ENCODE data around the gene CRYL1. TPM values are rescaled to one million over a fixed set of nuclear protein-coding genes. Genes with fewer than 3 reads are reported as not detected.

CRYL1 gene
- total RNA-seq, 1 experiment from 2014 or later = 12.2 TPM

- CTCF ChIA-PET = no interaction called here
- TF ChIP-seq, protein P1, sequence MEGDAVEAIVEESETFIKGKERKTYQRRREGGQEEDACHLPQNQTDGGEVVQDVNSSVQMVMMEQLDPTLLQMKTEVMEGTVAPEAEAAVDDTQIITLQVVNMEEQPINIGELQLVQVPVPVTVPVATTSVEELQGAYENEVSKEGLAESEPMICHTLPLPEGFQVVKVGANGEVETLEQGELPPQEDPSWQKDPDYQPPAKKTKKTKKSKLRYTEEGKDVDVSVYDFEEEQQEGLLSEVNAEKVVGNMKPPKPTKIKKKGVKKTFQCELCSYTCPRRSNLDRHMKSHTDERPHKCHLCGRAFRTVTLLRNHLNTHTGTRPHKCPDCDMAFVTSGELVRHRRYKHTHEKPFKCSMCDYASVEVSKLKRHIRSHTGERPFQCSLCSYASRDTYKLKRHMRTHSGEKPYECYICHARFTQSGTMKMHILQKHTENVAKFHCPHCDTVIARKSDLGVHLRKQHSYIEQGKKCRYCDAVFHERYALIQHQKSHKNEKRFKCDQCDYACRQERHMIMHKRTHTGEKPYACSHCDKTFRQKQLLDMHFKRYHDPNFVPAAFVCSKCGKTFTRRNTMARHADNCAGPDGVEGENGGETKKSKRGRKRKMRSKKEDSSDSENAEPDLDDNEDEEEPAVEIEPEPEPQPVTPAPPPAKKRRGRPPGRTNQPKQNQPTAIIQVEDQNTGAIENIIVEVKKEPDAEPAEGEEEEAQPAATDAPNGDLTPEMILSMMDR (IDR thresholded peaks at IDR 0.05; ENCODE audit: unreplicated experiment) = no peak
- Mint-ChIP-seq H3K4me1 (ENCODE audit: low read depth, unreplicated experiment) (peaks cover 17% of the 10 kb centered on the region), H3K27ac (ENCODE audit: unreplicated experiment) (peak overlapping the region; percentile 58), H3K4me3 (ENCODE audit: low read depth, unreplicated experiment) (no peak overlapping the region), H3K36me3 (ENCODE audit: insufficient read depth, unreplicated experiment) (peaks cover 31% of the 10 kb centered on the region), H3K9me3 (ENCODE audit: low read depth, unreplicated experiment) (peaks cover 7% of the 10 kb centered on the region), H3K27me3 (ENCODE audit: unreplicated experiment) (no peaks in the 10 kb centered on the region)
- BruUV-seq (replicated peaks) = no TSS peak
- intact Hi-C loops (cut with micrococcal nuclease; ENCODE audit: unreplicated experiment) = no loop called here
- DNase-seq = no peak
These were observed 39.6 kb upstream of the CRYL1 start for GRCh38 chr13:20565115-20565736.

DNA sequence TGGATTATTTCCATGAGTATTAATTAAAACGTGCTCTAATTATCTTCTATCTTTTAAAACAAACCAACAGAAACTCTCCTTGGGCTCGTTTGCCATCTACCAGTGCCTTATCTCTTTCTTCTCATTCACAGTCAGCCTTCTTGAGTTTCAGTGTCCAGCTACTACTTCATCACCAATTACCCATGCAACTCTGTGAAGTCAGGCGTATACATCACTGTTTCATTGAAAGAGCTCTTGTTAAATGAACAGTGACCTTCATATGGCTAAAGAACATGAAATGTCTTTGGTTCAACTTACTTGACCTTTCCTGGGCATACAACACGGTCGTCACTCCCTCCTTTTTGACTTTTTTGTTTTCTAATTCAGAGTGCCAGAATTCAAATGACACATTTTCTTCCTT is 36.1 kb upstream of the CRYL1 start:
- H3K27ac Mint-ChIP-seq (ENCODE audit: unreplicated experiment) = peak overlapping the region; percentile 6
- H3K9me3 Mint-ChIP-seq (ENCODE audit: low read depth, unreplicated experiment) = peaks cover 7% of the 10 kb centered on the region
- intact Hi-C loops (cut with micrococcal nuclease; ENCODE audit: unreplicated experiment) = no loop called here
- no peak overlapping the region for H3K4me3 Mint-ChIP-seq (ENCODE audit: low read depth, unreplicated experiment)
- no TSS peak for BruUV-seq (replicated peaks)
- H3K4me1 Mint-ChIP-seq (ENCODE audit: low read depth, unreplicated experiment) = peaks cover 28% of the 10 kb centered on the region
- TF ChIP-seq, protein P1 (IDR thresholded peaks at IDR 0.05; ENCODE audit: unreplicated experiment) = no peak
- peaks cover 14% of the 10 kb centered on the region for H3K36me3 Mint-ChIP-seq (ENCODE audit: insufficient read depth, unreplicated experiment)
- no peaks in the 10 kb centered on the region for H3K27me3 Mint-ChIP-seq (ENCODE audit: unreplicated experiment)
- no peak for DNase-seq
- CTCF ChIA-PET = no interaction called here

- no peak for DNase-seq
- Mint-ChIP-seq H3K27ac (ENCODE audit: unreplicated experiment) (peak overlapping the region; percentile 47), H3K9me3 (ENCODE audit: low read depth, unreplicated experiment) (peaks cover 3% of the 10 kb centered on the region), H3K4me3 (ENCODE audit: low read depth, unreplicated experiment) (peak overlapping the region; percentile 11), H3K36me3 (ENCODE audit: insufficient read depth, unreplicated experiment) (peaks cover 4% of the 10 kb centered on the region), H3K4me1 (ENCODE audit: low read depth, unreplicated experiment) (peaks cover 28% of the 10 kb centered on the region), H3K27me3 (ENCODE audit: unreplicated experiment) (no peaks in the 10 kb centered on the region)
- intact Hi-C loops (cut with micrococcal nuclease; ENCODE audit: unreplicated experiment) = no loop called here
- TF ChIP-seq, protein P1 (IDR thresholded peaks at IDR 0.05; ENCODE audit: unreplicated experiment) = no peak
- BruUV-seq (replicated peaks) = no TSS peak
- CTCF ChIA-PET = interaction anchor here (0.8 kb wide), 1 partner anchor 11 kb away, joined by 3 read pairs; no protein-coding TSS in a partner anchor
These were observed 34.2 kb upstream of the CRYL1 start for GRCh38 chr13:20559659-20560356.

DNA sequence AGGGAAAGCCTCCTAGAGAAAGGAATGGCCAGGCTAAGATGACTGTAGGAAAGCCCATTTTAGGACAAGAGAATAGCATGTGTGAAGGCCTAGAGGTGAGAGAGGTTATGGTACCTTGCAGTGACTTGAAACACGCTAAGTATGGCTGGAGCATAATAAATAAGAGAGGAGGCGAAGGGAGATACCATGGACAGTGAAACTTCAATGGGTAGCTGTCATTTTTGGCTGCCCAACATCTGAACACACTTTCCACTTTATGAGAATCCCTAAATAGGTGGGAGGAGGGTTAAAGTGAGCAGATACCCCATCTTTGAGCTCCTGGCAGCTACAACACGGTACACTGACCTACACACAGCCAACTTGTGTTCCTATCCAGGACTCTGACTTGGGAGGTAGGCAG is 33.3 kb upstream of the CRYL1 start:
- Mint-ChIP-seq H3K27me3 (ENCODE audit: unreplicated experiment) (no peaks in the 10 kb centered on the region), H3K9me3 (ENCODE audit: low read depth, unreplicated experiment) (peaks cover 3% of the 10 kb centered on the region), H3K36me3 (ENCODE audit: insufficient read depth, unreplicated experiment) (no peaks in the 10 kb centered on the region), H3K4me1 (ENCODE audit: low read depth, unreplicated experiment) (peaks cover 28% of the 10 kb centered on the region), H3K27ac (ENCODE audit: unreplicated experiment) (peak overlapping the region; percentile 42), H3K4me3 (ENCODE audit: low read depth, unreplicated experiment) (no peak overlapping the region)
- intact Hi-C loops (cut with micrococcal nuclease; ENCODE audit: unreplicated experiment) = no loop called here
- DNase-seq = no peak
- CTCF ChIA-PET = no interaction called here
- TF ChIP-seq, protein P1 (IDR thresholded peaks at IDR 0.05; ENCODE audit: unreplicated experiment) = no peak
- no TSS peak for BruUV-seq (replicated peaks)

All from Calu3 (cell line).